GM12892 (cell line): ENCODE data around the gene GTPBP3.

Experiments used
- POLR2A ChIP-seq: IDR thresholded peaks from 2 replicates; pipeline ENCODE4 v1.6.1; 2011; ENCODE audit warnings: low read depth, low read length, control low read depth
- POLR2AphosphoS5 ChIP-seq: IDR thresholded peaks from 2 replicates; pipeline ENCODE4 v1.6.1; 2011; ENCODE audit warnings: low read depth, low read length, control low read depth
- TAF1 ChIP-seq: IDR thresholded peaks from 2 replicates; pipeline ENCODE4 v1.6.1; 2011; ENCODE audit warnings: low read depth, mild to moderate bottlenecking, control low read depth, low read length, borderline replicate concordance

DNA sequence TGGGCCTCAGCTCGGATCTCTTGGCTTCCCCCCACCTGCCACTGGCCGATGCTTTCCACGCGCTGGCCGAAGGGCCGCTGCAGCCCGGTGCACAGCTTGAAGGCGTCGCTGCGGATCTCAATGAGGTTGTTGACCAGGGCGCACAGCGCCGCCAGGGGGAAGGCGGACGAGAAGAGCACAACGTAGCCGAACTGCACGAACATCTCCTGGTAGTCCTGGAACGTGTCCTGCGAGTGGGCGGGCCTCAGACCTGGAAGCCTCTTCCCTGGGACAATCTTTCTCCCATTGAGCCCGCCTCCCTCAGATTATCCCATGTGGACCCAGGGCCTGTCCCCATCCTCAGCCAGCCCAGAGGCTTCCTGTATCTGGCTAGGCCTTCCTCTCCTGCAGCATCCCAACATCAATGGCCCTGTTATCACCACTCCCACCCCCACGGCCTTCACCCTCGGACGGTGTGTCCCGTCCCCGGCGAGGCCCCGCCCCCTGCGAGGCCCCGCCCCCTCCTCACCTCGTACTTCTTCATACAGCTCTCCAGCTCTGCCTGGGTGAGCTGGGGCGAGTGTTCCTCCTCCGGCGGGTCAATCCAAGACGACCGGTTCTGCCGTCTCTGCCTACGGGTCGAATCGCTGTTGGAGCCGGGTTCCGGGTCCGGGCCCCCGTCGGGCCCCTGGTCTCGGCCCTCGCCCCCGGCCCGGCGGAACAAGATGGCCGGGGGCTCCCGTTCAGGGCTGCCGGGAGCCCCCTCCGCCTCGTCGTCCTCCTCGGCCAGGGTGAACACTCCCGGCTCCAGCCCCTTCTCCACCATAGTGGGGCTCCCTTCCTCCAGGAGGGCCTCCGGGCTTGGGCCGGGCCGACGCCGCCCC is 9.5 kb upstream of the GTPBP3 start:
- TF ChIP-seq POLR2A (no peak), POLR2AphosphoS5 (no peak), TAF1 (no peak)
